Left hindlimb (tissue), 1 donor: Measurements from ENCODE around the gene NACAD.
A peak's percentile ranks its signal among the peaks of the same experiment; 100 is the strongest.

Experiments used
- DNase-seq: peaks from one replicate; pipeline ENCODE4 v3.0.0-alpha.2; 2018

Gene NACAD

GRCh38 chr7:45112648-45113047 lies 23.9 kb upstream of the NACAD start:
- no peak for DNase-seq

GRCh38 chr7:45111298-45112223 lies 22.8 kb upstream of the NACAD start, which contains the start of gene TBRG4:
Gene TBRG4, minus strand, starts transcription at chr7:45111697. Its CDS starts 2,460 bp downstream, at chr7:45109237.
- peak; percentile 96 for DNase-seq

- no peak for DNase-seq
Observed at GRCh38 chr7:45108863-45109262, 20.1 kb upstream of the NACAD start.

- no peak for DNase-seq
Observed at GRCh38 chr7:45107356-45107755, 18.6 kb upstream of the NACAD start.

- DNase-seq: no peak
Observed at GRCh38 chr7:45106820-45107219, 18.1 kb upstream of the NACAD start.

- DNase-seq: no peak
Observed at GRCh38 chr7:45105588-45106188, 16.9 kb upstream of the NACAD start.

- DNase-seq: no peak
Observed at GRCh38 chr7:45104844-45105587, 16.2 kb upstream of the NACAD start.

- no peak for DNase-seq
Observed at GRCh38 chr7:45103958-45104843, 15.4 kb upstream of the NACAD start.

- DNase-seq: no peak
Observed at GRCh38 chr7:45102785-45103712, 14.3 kb upstream of the NACAD start.

- DNase-seq: no peak
Observed at GRCh38 chr7:45101748-45102147, 13.0 kb upstream of the NACAD start.

- no peak for DNase-seq
Observed at GRCh38 chr7:45100761-45101480, 12.2 kb upstream of the NACAD start.

- DNase-seq: no peak
Observed at GRCh38 chr7:45099891-45100760, 11.4 kb upstream of the NACAD start.

GRCh38 chr7:45098983-45099839 lies 10.4 kb upstream of the NACAD start:
- DNase-seq: peak; percentile 10

GRCh38 chr7:45092931-45093235 lies 4.1 kb upstream of the NACAD start:
- DNase-seq: no peak

- peak; percentile 10 for DNase-seq
Observed at GRCh38 chr7:45092100-45092930, 3.5 kb upstream of the NACAD start.

GRCh38 chr7:45089341-45089891 lies 647 bp upstream of the NACAD start:
- DNase-seq: peak; percentile 61

GRCh38 chr7:45088146-45088701 lies 545 bp downstream of the NACAD start:
- DNase-seq: peak; percentile 40
